K562 (cell line): ENCODE data around the gene CHI3L1. TPM values are rescaled to one million over a fixed set of nuclear protein-coding genes. Genes with fewer than 3 reads are reported as not detected.

Experiments used
- ATAC-seq: fragments of 200-7000 bp; cut with Tn5 transposase; 3 replicates; pipeline ENCODE4 v1.9.1; 2020; ENCODE audit warnings: moderate library complexity
- BruUV-seq: library from RNA; stranded (reverse); fragments of 400-500 nt; replicated peaks from 2 replicates; lab custom pipeline; 2021; lab: Mats Ljungman, UMichigan
- CTCF ChIA-PET: fragments of 300-600 bp; formaldehyde crosslinking; extraction: SDS; loops from one replicate; lab custom pipeline; 2021; ENCODE audit warnings: low intra/inter-chr PET ratio; lab: Yijun Ruan, JAX
- POLR2A ChIA-PET: fragments of 300-600, 350-650 bp; sonication (Branson Sonifier 250); formaldehyde crosslinking; extraction: SDS; loops from one replicate; lab custom pipeline; 2021; ENCODE audit warnings: antibody characterized with exemption, inconsistent platforms; lab: Yijun Ruan, JAX
- DNase-seq, 4 experiments: peaks; one replicate each; pipeline versions ENCODE4 v3.0.0 to v3.0.0-alpha.2; 2011 to 2018; ENCODE audit warnings: low spot score in 3 of 4, mixed read lengths in 3 of 4; ENCODE audit errors: extremely low read depth in 1 of 4
- FAIRE-seq: peaks from 2 replicates; lab custom pipeline; 2011; peaks lifted over from hg19 to GRCh38; lab: Jason Lieb, UNC
- H2AFZ ChIP-seq: 2 replicates; pipeline ENCODE4 v1.6.0; 2011; ENCODE audit warnings: low read depth, low read length, control low read depth, inconsistent platforms
- H3K27ac ChIP-seq: fragments of 200-600 bp; 3 replicates; pipeline ENCODE4 v1.8.0; 2011; ENCODE audit warnings: low read depth, mild to moderate bottlenecking, control low read depth, inconsistent platforms, low read length, moderate library complexity, mixed read lengths; ENCODE audit errors: extremely low read depth
- H3K27me3 ChIP-seq, 2 experiments: fragments of 300-600 bp in 1 of 2; 2 replicates in 1 of 2; 3 replicates in 1 of 2; pipeline versions ENCODE4 v1.6.0 to v1.8.0; 2011; ENCODE audit warnings: inconsistent platforms in 2 of 2, low read length in 2 of 2, mild to moderate bottlenecking in 1 of 2, mixed read lengths in 1 of 2, moderate library complexity in 1 of 2; ENCODE audit not compliant: control insufficient read depth in 2 of 2, insufficient read depth in 2 of 2
- H3K36me3 ChIP-seq: fragments of 300-600 bp; 3 replicates; pipeline ENCODE4 v1.8.0; 2011; ENCODE audit warnings: mild to moderate bottlenecking, low read length, inconsistent platforms; ENCODE audit not compliant: control insufficient read depth, insufficient read depth
- H3K4me1 ChIP-seq, 2 experiments: fragments of 200-600 bp in 1 of 2; replicated peaks in 1 of 2; 2 replicates in 1 of 2; 3 replicates in 1 of 2; pipeline versions ENCODE4 v1.5.1 to v1.8.0; 2011; ENCODE audit warnings: inconsistent platforms in 2 of 2, low read length in 2 of 2, mild to moderate bottlenecking in 1 of 2, mixed read lengths in 1 of 2, moderate library complexity in 1 of 2; ENCODE audit not compliant: control insufficient read depth in 2 of 2, insufficient read depth in 2 of 2
- H3K4me2 ChIP-seq: 2 replicates; pipeline ENCODE4 v1.6.1; 2011; ENCODE audit warnings: low read length, control low read depth, inconsistent platforms, mixed read lengths; ENCODE audit not compliant: insufficient read depth
- H3K4me3 ChIP-seq: fragments of 200-600 bp; sonication (generic), shearing (Covaris generic); 2 replicates; pipeline ENCODE4 v1.5.1; 2016; ENCODE audit warnings: control low read depth, inconsistent platforms
- H3K79me2 ChIP-seq: fragments of 200-600 bp; 3 replicates; pipeline ENCODE4 v1.8.0; 2011; ENCODE audit warnings: low read length, inconsistent platforms; ENCODE audit not compliant: control insufficient read depth, insufficient read depth
- H3K9ac ChIP-seq, 2 experiments: 2 replicates each; pipeline versions ENCODE4 v1.6.0 to v1.6.1; 2011; ENCODE audit warnings: low read depth in 2 of 2, low read length in 2 of 2, control low read depth in 1 of 2, inconsistent platforms in 1 of 2, mild to moderate bottlenecking in 1 of 2, mixed read lengths in 1 of 2; ENCODE audit not compliant: insufficient read depth in 1 of 2
- H3K9me1 ChIP-seq: one replicate; pipeline ENCODE4 v1.6.0; 2011; ENCODE audit warnings: inconsistent platforms, mild to moderate bottlenecking, low read length, moderate library complexity; ENCODE audit not compliant: control insufficient read depth, insufficient read depth
- H3K9me3 ChIP-seq: replicated peaks from 2 replicates; pipeline ENCODE4 v1.5.1; 2011; ENCODE audit warnings: low read depth, low read length, inconsistent platforms; ENCODE audit not compliant: control insufficient read depth, insufficient read depth
- H4K20me1 ChIP-seq: replicated peaks from 2 replicates; pipeline ENCODE4 v1.6.1; 2011; ENCODE audit warnings: low read length, inconsistent platforms, mixed read lengths; ENCODE audit not compliant: control insufficient read depth, insufficient read depth
- E2F8 ChIP-seq: fragments of 450-650 bp; IDR thresholded peaks from 2 replicates; pipeline ENCODE4 v1.7.1; 2018; ENCODE audit warnings: mild to moderate bottlenecking, low read depth; ENCODE audit not compliant: partially characterized antibody
- FOSL1 ChIP-seq: fragments of 200-800 bp; sonication (Bioruptor generic); conservative IDR thresholded peaks from 2 replicates; pipeline ENCODE4 v1.6.1; 2016; ENCODE audit warnings: missing genetic modification characterization, missing compliant biosample characterization
- ID3 ChIP-seq, 2 experiments: fragments of 250-450 bp in 1 of 2; fragments of 450-650 bp in 1 of 2; sonication (Bioruptor Pico) in 1 of 2; IDR thresholded peaks; 2 replicates each; pipeline versions ENCODE4 v1.6.1 to v1.8.0; 2016 to 2021; ENCODE audit warnings: mild to moderate bottlenecking in 2 of 2, moderate library complexity in 2 of 2, missing compliant biosample characterization in 1 of 2, missing genetic modification characterization in 1 of 2
- KDM4B ChIP-seq, 2 experiments: fragments of 450-650 bp in 1 of 2; sonication (generic) in 1 of 2; IDR thresholded peaks; 2 replicates each; pipeline ENCODE4 v1.6.1; 2016 to 2017; ENCODE audit warnings: borderline replicate concordance in 2 of 2, antibody characterized with exemption in 1 of 2, low read depth in 1 of 2, mild to moderate bottlenecking in 1 of 2
- ZBTB11 ChIP-seq, 3 experiments: fragments of 200-800 bp in 1 of 3; fragments of 250-450 bp in 1 of 3; fragments of 450-650 bp in 1 of 3; sonication (Bioruptor Pico) in 1 of 3; sonication (Bioruptor generic) in 1 of 3; formaldehyde crosslinking in 1 of 3; IDR thresholded peaks; 2 replicates each; pipeline versions ENCODE4 v1.6.1 to v1.8.0; 2016 to 2022; ENCODE audit warnings: mild to moderate bottlenecking in 2 of 3, missing genetic modification characterization in 2 of 3, missing compliant biosample characterization in 1 of 3, moderate library complexity in 1 of 3
- WGBS: fragments of 100-300 bp; shearing (Covaris generic); methylation state at CpG from one replicate; pipeline ENCODE4 v1.1.6; 2016; ENCODE audit warnings: low coverage, mixed read lengths; ENCODE audit not compliant: insufficient coverage; ENCODE audit errors: missing lambda C conversion rate; 5-methylcytosine and 5-hydroxymethylcytosine counted together
- in situ Hi-C: fragments of 300-500 bp; cut with MboI; formaldehyde crosslinking; loops from 4 replicates; pipeline ENCODE4 v1.15.0; 2018; ENCODE audit warnings: inconsistent platforms, mixed read lengths
- intact Hi-C: fragments of 100-400 bp; cut with micrococcal nuclease; formaldehyde crosslinking; loops from 2 replicates; pipeline ENCODE4 v1.14.2; 2022
- polyA plus RNA-seq, 8 experiments: library from polyadenylated mRNA; depleted of rRNA in 4 of 8; stranded (reverse) in 5 of 8; unstranded in 3 of 8; fragments of >200 nt; fragmentation: Nextera tagmentation in 2 of 8; fragmentation: Illumina TruSeq in 1 of 8; extraction: Ambion mirVana in 2 of 8; extraction: Trizol in 1 of 8; gene quantifications; 2 replicates each; pipeline versions ENCODE4 v1.2.1 to v1.2.3, GENCODE V29; 2011 to 2014; ENCODE audit warnings: inconsistent platforms in 1 of 8, missing spikeins in 1 of 8
- total RNA-seq, 7 experiments: library from RNA; depleted of rRNA in 6 of 7; stranded (reverse); fragments of >200 nt in 6 of 7; fragmentation: Illumina TruSeq in 2 of 7; extraction: Trizol in 2 of 7; gene quantifications; 2 replicates each; pipeline versions ENCODE4 v1.2.1 to v1.2.3, GENCODE V29; 2011 to 2021; ENCODE audit warnings: low replicate concordance in 1 of 7
- TF ChIP-seq, protein P1 (sequence below), 2 experiments: fragments of 150-350 bp in 1 of 2; IDR thresholded peaks; 2 replicates each; pipeline ENCODE4 v1.6.1; 2012 to 2016; ENCODE audit warnings: low read depth in 2 of 2, low read length in 2 of 2, mild to moderate bottlenecking in 1 of 2, moderate library complexity in 1 of 2

The CHI3L1 gene
- total and polyA plus RNA-seq, 9 of the 15 experiments (the other 6 are each of a cell fraction or from before 2014, with no cell fraction given), result not detected

DNA sequence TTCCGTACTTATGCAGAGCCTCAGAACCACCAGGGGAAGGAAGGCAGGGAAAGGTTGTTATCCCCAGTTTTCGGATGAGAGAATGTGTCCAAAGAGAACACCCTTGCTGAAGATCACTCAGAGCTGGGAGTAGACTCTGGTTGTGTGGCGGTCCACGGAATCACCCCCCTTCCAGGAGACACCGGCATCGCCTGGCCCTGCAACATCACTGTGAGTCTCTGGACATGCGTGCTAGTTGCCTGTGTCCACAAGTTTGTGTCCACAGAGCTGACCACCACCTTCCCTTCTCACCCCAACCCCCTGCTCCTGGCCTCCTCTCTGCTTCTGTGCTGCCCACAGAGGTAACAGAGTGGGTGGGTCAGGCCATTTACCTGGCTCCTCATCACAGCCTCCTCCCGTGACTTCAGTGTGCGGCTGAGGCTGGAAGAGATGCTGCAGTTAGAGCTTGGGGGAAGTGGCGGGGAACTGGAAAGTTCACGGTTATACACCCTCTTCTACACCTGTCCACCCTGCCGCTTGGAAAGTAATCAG lies 18.2 kb downstream of the CHI3L1 start (continued):
- TF ChIP-seq E2F8 (no peak), ID3 (CRISPR knock-in tag; IDR thresholded peaks at IDR 0.05) (no peak), ID3 (tag; IDR thresholded peaks at IDR 0.05) (no peak), KDM4B (IDR thresholded peaks at IDR 0.05; ENCODE audit: borderline replicate concordance in 2 of 2, low read depth in 1 of 2) (no peak)

GRCh38 chr1:203167913-203168200 lies 18.6 kb downstream of the CHI3L1 start:
- no peak overlapping the region for H3K9ac ChIP-seq
- no peak overlapping the region for H3K27ac ChIP-seq
- DNase-seq, result no peak
- no peak overlapping the region for H2AFZ ChIP-seq
- no peaks in the 10 kb centered on the region for H3K9me1 ChIP-seq
- WGBS, result 0% methylated on average over 5 of the region's 5 CpGs
- peaks cover 33% of the 10 kb centered on the region for H4K20me1 ChIP-seq
- in situ Hi-C loops, result no loop called here
- POLR2A ChIA-PET, result interaction anchor here (0.7 to 0.8 kb wide), 2 partner anchors 40 to 48 kb away, joined by 3 read pairs; partner anchors contain the start of gene ADORA1
- H3K4me1 ChIP-seq, result peaks cover 0 to 12% of the 10 kb centered on the region in 2 experiments; a peak in 1 of 5 replicates
- H3K9me3 ChIP-seq, result no peaks in the 10 kb centered on the region
- CTCF ChIA-PET, result no interaction called here
- BruUV-seq, result no TSS peak
- no peak overlapping the region for H3K4me2 ChIP-seq
- H3K36me3 ChIP-seq, result no peaks in the 10 kb centered on the region
- FAIRE-seq, result no peak
- H3K27me3 ChIP-seq, result peaks cover 29 to 81% of the 10 kb centered on the region in 2 experiments; a peak in 4 of 5 replicates
- no peak overlapping the region for H3K4me3 ChIP-seq
- intact Hi-C loops, result no loop called here
- H3K79me2 ChIP-seq, result no peaks in the 10 kb centered on the region
- ATAC-seq, result no peak
- TF ChIP-seq ZBTB11 (CRISPR knock-in tag; IDR thresholded peaks at IDR 0.05), result no peak
- TF ChIP-seq, protein P1, sequence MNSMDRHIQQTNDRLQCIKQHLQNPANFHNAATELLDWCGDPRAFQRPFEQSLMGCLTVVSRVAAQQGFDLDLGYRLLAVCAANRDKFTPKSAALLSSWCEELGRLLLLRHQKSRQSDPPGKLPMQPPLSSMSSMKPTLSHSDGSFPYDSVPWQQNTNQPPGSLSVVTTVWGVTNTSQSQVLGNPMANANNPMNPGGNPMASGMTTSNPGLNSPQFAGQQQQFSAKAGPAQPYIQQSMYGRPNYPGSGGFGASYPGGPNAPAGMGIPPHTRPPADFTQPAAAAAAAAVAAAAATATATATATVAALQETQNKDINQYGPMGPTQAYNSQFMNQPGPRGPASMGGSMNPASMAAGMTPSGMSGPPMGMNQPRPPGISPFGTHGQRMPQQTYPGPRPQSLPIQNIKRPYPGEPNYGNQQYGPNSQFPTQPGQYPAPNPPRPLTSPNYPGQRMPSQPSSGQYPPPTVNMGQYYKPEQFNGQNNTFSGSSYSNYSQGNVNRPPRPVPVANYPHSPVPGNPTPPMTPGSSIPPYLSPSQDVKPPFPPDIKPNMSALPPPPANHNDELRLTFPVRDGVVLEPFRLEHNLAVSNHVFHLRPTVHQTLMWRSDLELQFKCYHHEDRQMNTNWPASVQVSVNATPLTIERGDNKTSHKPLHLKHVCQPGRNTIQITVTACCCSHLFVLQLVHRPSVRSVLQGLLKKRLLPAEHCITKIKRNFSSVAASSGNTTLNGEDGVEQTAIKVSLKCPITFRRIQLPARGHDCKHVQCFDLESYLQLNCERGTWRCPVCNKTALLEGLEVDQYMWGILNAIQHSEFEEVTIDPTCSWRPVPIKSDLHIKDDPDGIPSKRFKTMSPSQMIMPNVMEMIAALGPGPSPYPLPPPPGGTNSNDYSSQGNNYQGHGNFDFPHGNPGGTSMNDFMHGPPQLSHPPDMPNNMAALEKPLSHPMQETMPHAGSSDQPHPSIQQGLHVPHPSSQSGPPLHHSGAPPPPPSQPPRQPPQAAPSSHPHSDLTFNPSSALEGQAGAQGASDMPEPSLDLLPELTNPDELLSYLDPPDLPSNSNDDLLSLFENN (IDR thresholded peaks at IDR 0.05; ENCODE audit: low read depth in 2 of 2, low read length in 2 of 2), result no peak
- TF ChIP-seq FOSL1 (tag), result no peak
